ENCODE data around the gene LCNL1. TPM values are rescaled to one million over a fixed set of nuclear protein-coding genes. Genes with fewer than 3 reads are reported as not detected.

The LCNL1 gene
- total RNA-seq, 1 experiment from 2014 or later: not detected

DNA sequence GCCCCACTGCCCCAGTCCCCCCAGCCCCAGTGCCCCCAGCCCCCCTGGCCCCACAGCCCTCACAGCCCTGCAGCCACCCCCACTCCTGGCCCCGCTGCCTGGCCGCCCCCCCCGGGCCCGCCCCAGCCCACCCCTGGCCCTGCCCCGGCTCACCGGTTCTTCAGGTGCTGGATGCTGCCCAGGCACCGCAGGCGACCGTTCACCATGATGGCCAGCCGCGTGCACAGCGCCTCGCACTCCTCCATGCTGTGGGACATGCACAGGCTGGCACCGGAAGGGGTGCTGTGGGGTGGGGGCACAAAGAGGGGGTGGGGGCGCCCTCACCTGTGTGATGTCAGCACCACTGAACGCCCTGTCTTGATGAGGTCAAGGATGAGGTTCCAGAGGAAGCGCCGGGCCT, 26.4 kb downstream of the LCNL1 start:
- ChIA-PET CTCF (no interaction called here), POLR2A (ENCODE audit: low non-redundant PET) (no interaction called here)
- BruUV-seq (replicated peaks): no TSS peak
- Histone ChIP-seq H3K27me3 (replicated peaks; ENCODE audit: insufficient read depth, low read depth, low read length, poor library complexity) (no peaks in the 10 kb centered on the region), H3K9me3 (ENCODE audit: low read depth, low read length, poor library complexity, severe bottlenecking) (no peaks in the 10 kb centered on the region), H3K36me3 (ENCODE audit: insufficient read depth, low read length, poor library complexity, severe bottlenecking) (peaks cover 3% of the 10 kb centered on the region), H3K4me1 (ENCODE audit: insufficient read depth, low read length, poor library complexity, severe bottlenecking) (no peaks in the 10 kb centered on the region), H3K4me3 (ENCODE audit: low read depth, low read length, poor library complexity, severe bottlenecking) (no peak overlapping the region), H3K27ac (ENCODE audit: low read depth, low read length, poor library complexity, severe bottlenecking) (no peak overlapping the region)
- no peak for DNase-seq (ENCODE audit: low spot score)
- intact Hi-C loops (cut with micrococcal nuclease; ENCODE audit: unreplicated experiment): no loop called here
- TF ChIP-seq EZH2 (IDR thresholded peaks at IDR 0.05; ENCODE audit: borderline replicate concordance, low read depth, low read length, poor library complexity, severe bottlenecking): no peak
- TF ChIP-seq, protein P1, sequence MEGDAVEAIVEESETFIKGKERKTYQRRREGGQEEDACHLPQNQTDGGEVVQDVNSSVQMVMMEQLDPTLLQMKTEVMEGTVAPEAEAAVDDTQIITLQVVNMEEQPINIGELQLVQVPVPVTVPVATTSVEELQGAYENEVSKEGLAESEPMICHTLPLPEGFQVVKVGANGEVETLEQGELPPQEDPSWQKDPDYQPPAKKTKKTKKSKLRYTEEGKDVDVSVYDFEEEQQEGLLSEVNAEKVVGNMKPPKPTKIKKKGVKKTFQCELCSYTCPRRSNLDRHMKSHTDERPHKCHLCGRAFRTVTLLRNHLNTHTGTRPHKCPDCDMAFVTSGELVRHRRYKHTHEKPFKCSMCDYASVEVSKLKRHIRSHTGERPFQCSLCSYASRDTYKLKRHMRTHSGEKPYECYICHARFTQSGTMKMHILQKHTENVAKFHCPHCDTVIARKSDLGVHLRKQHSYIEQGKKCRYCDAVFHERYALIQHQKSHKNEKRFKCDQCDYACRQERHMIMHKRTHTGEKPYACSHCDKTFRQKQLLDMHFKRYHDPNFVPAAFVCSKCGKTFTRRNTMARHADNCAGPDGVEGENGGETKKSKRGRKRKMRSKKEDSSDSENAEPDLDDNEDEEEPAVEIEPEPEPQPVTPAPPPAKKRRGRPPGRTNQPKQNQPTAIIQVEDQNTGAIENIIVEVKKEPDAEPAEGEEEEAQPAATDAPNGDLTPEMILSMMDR (conservative IDR thresholded peaks at IDR 0.05; ENCODE audit: low read depth, low read length): no peak

DNA sequence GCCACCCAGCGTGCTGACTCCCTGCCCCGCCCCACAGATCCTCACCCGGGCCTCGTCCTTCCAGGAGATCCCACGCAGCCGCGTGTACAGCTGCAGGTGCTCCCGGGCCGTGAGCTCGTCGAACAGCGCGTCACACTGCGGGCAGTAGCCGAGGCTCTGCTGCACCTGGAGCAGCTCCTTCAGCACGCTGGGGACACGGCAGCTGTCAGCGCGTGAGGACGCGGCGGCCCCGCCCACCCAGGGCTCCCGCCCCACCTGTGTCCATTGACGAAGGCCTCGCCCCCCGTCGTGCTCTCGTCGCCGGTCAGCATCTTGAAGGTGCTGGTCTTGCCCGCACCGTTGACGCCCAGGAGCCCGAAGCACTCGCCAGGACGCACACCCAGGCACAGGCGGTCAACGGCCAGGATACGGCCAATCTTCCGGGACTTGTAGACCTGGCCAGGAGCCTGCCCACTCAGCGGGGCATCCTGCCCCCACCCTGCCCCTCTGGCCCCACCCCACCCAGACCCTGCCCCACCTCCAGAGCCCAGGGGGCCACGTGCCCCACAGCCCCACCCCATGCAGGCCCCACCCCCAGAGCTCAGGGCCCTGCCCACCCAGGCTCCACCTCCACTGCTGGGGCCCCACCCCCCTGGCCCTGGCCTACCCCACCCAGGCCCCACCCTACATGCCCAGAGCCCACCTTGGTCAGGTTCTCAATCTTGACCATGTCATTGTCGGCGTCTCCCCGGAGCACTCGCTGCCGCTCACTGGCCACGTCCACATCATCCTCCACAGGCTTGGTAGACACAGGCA, 27.3 kb downstream of the LCNL1 start:
- Histone ChIP-seq H3K27ac (ENCODE audit: low read depth, low read length, poor library complexity, severe bottlenecking) (no peak overlapping the region), H3K4me3 (ENCODE audit: low read depth, low read length, poor library complexity, severe bottlenecking) (no peak overlapping the region), H3K27me3 (replicated peaks; ENCODE audit: insufficient read depth, low read depth, low read length, poor library complexity) (no peaks in the 10 kb centered on the region), H3K36me3 (ENCODE audit: insufficient read depth, low read length, poor library complexity, severe bottlenecking) (peaks cover 3% of the 10 kb centered on the region), H3K9me3 (ENCODE audit: low read depth, low read length, poor library complexity, severe bottlenecking) (no peaks in the 10 kb centered on the region), H3K4me1 (ENCODE audit: insufficient read depth, low read length, poor library complexity, severe bottlenecking) (no peaks in the 10 kb centered on the region)
- TF ChIP-seq, protein P1 (conservative IDR thresholded peaks at IDR 0.05; ENCODE audit: low read depth, low read length): no peak
- no peak for TF ChIP-seq EZH2 (IDR thresholded peaks at IDR 0.05; ENCODE audit: borderline replicate concordance, low read depth, low read length, poor library complexity, severe bottlenecking)
- no TSS peak for BruUV-seq (replicated peaks)
- CTCF ChIA-PET: interaction anchor here (0.6 kb wide), 1 partner anchor 19 kb away, joined by 3 read pairs; no protein-coding TSS in a partner anchor
- POLR2A ChIA-PET (ENCODE audit: low non-redundant PET): no interaction called here
- DNase-seq (ENCODE audit: low spot score): no peak
- intact Hi-C loops (cut with micrococcal nuclease; ENCODE audit: unreplicated experiment): no loop called here

DNA sequence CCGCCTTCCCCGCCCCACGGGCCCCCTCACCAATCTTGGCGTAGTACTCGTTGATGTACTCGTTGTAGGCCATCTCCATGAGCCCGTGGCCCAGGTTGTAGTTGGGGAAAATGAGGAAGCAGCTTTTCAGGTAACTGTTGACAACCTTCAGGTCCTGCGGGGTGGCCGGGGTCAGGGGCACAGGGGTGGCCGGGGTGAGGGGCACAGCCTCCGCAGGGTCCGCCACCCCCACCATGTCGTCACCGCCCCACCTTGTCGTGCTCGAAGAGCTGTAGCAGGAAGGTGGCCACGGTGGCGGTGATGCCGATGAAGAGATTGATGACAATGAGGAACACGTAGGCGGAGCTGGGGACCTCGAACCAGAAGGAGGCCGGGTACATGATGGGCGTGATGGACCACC, 28.4 kb downstream of the LCNL1 start:
- H3K4me1 ChIP-seq (ENCODE audit: insufficient read depth, low read length, poor library complexity, severe bottlenecking): no peaks in the 10 kb centered on the region
- intact Hi-C loops (cut with micrococcal nuclease; ENCODE audit: unreplicated experiment): no loop called here
- DNase-seq (ENCODE audit: low spot score): no peak
- CTCF ChIA-PET: no interaction called here
- no peaks in the 10 kb centered on the region for H3K9me3 ChIP-seq (ENCODE audit: low read depth, low read length, poor library complexity, severe bottlenecking)
- no peak overlapping the region for H3K27ac ChIP-seq (ENCODE audit: low read depth, low read length, poor library complexity, severe bottlenecking)
- TF ChIP-seq, protein P1 (conservative IDR thresholded peaks at IDR 0.05; ENCODE audit: low read depth, low read length): no peak
- no peak for TF ChIP-seq EZH2 (IDR thresholded peaks at IDR 0.05; ENCODE audit: borderline replicate concordance, low read depth, low read length, poor library complexity, severe bottlenecking)
- no TSS peak for BruUV-seq (replicated peaks)
- H3K4me3 ChIP-seq (ENCODE audit: low read depth, low read length, poor library complexity, severe bottlenecking): no peak overlapping the region
- H3K36me3 ChIP-seq (ENCODE audit: insufficient read depth, low read length, poor library complexity, severe bottlenecking): peaks cover 3% of the 10 kb centered on the region
- no peaks in the 10 kb centered on the region for H3K27me3 ChIP-seq (replicated peaks; ENCODE audit: insufficient read depth, low read depth, low read length, poor library complexity)
- POLR2A ChIA-PET (ENCODE audit: low non-redundant PET): no interaction called here

Measured in A673 (cell line).